GM23248 (cell line): Measurements from ENCODE around the gene ADAMTS5.

Source experiments
- EZH2 ChIP-seq: fragments of 200-600 bp; sonication (generic); IDR thresholded peaks from 2 replicates; pipeline ENCODE4 v1.6.1; 2018; ENCODE audit warnings: antibody characterized with exemption, mild to moderate bottlenecking; ENCODE audit not compliant: insufficient read depth, poor library complexity, severe bottlenecking
- EZH2phosphoT487 ChIP-seq: fragments of 200-600 bp; sonication (generic); IDR thresholded peaks from 2 replicates; pipeline ENCODE4 v1.6.1; 2018; ENCODE audit warnings: antibody characterized with exemption, moderate library complexity, mild to moderate bottlenecking, low read depth; ENCODE audit not compliant: insufficient read depth

- TF ChIP-seq EZH2 (no peak), EZH2phosphoT487 (no peak)
Observed at GRCh38 chr21:26982767-26983166, 15.9 kb upstream of the ADAMTS5 start.
